Lung (tissue), 12 donors: ENCODE measurements around the gene COL4A1. TPM values are rescaled to one million over a fixed set of nuclear protein-coding genes. Genes with fewer than 3 reads are reported as not detected.

Source experiments
- ATAC-seq: fragments of 200-7000 bp; cut with Tn5 transposase; one replicate; pipeline ENCODE4 v1.9.1; 2020; ENCODE audit warnings: moderate number of reproducible peaks; ENCODE audit not compliant: insufficient read depth, low FRiP score
- DNase-seq, 3 donors: peaks; one replicate each; pipeline ENCODE4 v3.0.0-alpha.2; 2013 to 2017
- H3K27ac ChIP-seq, 2 donors: one replicate each; pipeline ENCODE4 v1.5.1; 2013; ENCODE audit warnings: mild to moderate bottlenecking in 2 of 2, moderate library complexity in 2 of 2, control low read depth in 1 of 2, inconsistent platforms in 1 of 2, low read depth in 1 of 2, low read length in 1 of 2
- H3K27me3 ChIP-seq, 3 donors: one replicate each; pipeline ENCODE4 v1.5.1; 2013; ENCODE audit warnings: low read length in 2 of 3; ENCODE audit not compliant: control insufficient read depth in 3 of 3, insufficient read depth in 3 of 3
- H3K36me3 ChIP-seq, 4 donors: one replicate each; pipeline ENCODE4 v1.5.1; 2013; ENCODE audit warnings: low read length in 4 of 4, mild to moderate bottlenecking in 1 of 4, moderate library complexity in 1 of 4; ENCODE audit not compliant: control insufficient read depth in 4 of 4, insufficient read depth in 4 of 4
- H3K4me1 ChIP-seq, 5 donors: one replicate each; pipeline ENCODE4 v1.5.1; 2013; ENCODE audit warnings: low read length in 5 of 5, mild to moderate bottlenecking in 2 of 5, moderate library complexity in 1 of 5; ENCODE audit not compliant: control insufficient read depth in 5 of 5, insufficient read depth in 5 of 5
- H3K4me3 ChIP-seq: one replicate; pipeline ENCODE4 v1.5.1; 2013; ENCODE audit warnings: mild to moderate bottlenecking, control low read depth, moderate library complexity
- H3K9ac ChIP-seq, 2 donors: one replicate each; pipeline ENCODE4 v1.5.1; 2013; ENCODE audit warnings: low read length in 2 of 2, control low read depth in 1 of 2; ENCODE audit not compliant: insufficient read depth in 1 of 2
- H3K9me3 ChIP-seq, 4 donors: one replicate each; pipeline ENCODE4 v1.5.1; 2013; ENCODE audit warnings: low read length in 3 of 4, mild to moderate bottlenecking in 1 of 4, moderate library complexity in 1 of 4; ENCODE audit not compliant: control insufficient read depth in 4 of 4, insufficient read depth in 3 of 4
- CTCF ChIP-seq: IDR thresholded peaks from 2 replicates; pipeline ENCODE4 v1.5.1; 2012; ENCODE audit warnings: mild to moderate bottlenecking; ENCODE audit errors: control extremely low read depth, extremely low read depth
- WGBS, 2 donors: extraction: QIAGEN DNeasy Blood & Tissue Kit; methylation state at CpG; one replicate each; pipeline ENCODE4 v1.1.7; 2013; 5-methylcytosine and 5-hydroxymethylcytosine counted together
- polyA plus RNA-seq, 2 donors: library from polyadenylated mRNA; stranded (reverse); fragments of 200-250 nt; gene quantifications; one replicate each; pipeline ENCODE4 v1.2.1, GENCODE V29; 2013
- total RNA-seq, 2 donors: library from RNA; depleted of rRNA in 1 of 2; stranded (reverse); fragments of >200 nt in 1 of 2; gene quantifications; one replicate each; pipeline ENCODE4 v1.2.1, GENCODE V29; 2014 to 2021
- donor health status: control.
- donor health status: control.
- donor health status: Bipolar disorder and iron deficiency.
- donor health status: healthy.
- donor health status: DM: yes; HTN: yes; CAD: no.

Gene COL4A1
- total and polyA plus RNA-seq, 4 donors: 114 to 1,051 (median 318) TPM

GRCh38 chr13:110254751-110255553 is 52.0 kb downstream of the COL4A1 start:
- H3K27ac ChIP-seq: peak overlapping the region; percentile 18 to 24
- DNase-seq (no peak), ATAC-seq (no peak)
- no peak overlapping the region for H3K9ac ChIP-seq
- H3K9me3 ChIP-seq: peaks cover 0 to 2% (median 0%) of the 10 kb centered on the region in 4 donors
- no peak overlapping the region for H3K4me3 ChIP-seq
- peaks cover 0 to 20% (median 8%) of the 10 kb centered on the region in 5 donors for H3K4me1 ChIP-seq
- WGBS, 2 donors: 71 to 77% methylated on average over 9 of the region's 9 CpGs
- H3K27me3 ChIP-seq: no peaks in the 10 kb centered on the region
- no peak for TF ChIP-seq CTCF
- no peaks in the 10 kb centered on the region for H3K36me3 ChIP-seq

DNA sequence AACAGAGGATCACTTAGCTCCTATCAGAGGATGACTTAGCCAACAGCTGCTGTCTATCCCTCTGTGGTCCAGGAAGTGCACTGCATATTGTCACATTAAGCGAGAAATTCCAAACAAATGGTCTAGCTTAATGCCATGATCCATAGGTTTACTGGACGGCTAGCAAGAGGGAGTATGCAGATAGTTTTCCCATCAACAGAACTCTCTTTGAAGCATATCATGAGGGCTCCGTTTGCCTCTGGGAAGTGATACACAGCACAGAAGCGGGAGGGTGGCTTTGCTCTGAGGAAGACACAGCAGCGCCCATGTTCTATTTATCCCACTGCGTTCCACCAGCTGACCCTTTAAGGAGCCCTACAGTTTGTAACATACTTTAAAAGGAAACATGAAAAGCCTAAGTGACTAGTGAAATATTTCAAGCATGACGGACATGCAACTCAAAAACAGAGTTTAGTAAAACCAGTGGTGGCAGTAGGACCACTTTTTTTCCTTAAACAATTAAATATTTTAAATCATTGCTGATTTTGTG is 52.7 kb downstream of the COL4A1 start:
- ATAC-seq: no peak
- no peak for TF ChIP-seq CTCF

DNA sequence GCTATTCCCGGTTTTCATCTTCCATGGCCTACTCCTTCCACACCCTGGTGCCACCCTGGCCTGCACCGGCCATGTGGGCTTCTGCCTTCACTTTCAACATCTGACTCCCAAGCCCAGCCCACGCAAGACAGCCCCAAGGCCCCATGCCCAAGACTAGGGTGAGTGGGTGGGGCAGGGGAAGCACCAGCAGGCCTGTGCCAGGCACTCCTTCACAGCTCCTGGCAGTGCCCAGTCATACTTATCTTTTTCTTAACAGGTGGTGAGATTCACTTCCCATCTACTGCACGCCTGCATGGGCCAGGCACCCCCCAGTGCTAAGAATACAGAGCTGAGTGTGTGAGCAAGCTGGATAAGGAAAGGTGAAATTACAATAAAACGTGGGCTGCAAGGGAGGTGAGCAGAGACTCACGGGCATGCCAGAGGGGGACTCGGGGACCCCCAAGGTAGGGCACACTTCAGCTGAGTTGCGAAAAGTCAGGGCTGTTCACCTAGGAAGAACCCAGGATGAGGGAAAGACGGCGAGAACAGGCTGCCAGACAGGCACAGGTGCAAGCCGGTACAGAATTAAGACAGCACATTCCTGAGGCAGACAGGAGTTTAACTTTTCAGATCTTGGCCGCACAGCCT is 55.7 kb downstream of the COL4A1 start:
- peaks cover 0 to 2% (median 0%) of the 10 kb centered on the region in 4 donors for H3K9me3 ChIP-seq
- WGBS, 2 donors: 85 to 87% methylated on average over 12 of the region's 12 CpGs
- no peaks in the 10 kb centered on the region for H3K36me3 ChIP-seq
- no peak overlapping the region for H3K4me3 ChIP-seq
- no peak overlapping the region for H3K9ac ChIP-seq
- DNase-seq (no peak), ATAC-seq (no peak)
- H3K27ac ChIP-seq: peak overlapping the region; percentile 13 to 81
- no peak for TF ChIP-seq CTCF
- no peaks in the 10 kb centered on the region for H3K27me3 ChIP-seq
- peaks cover 14 to 38% (median 22%) of the 10 kb centered on the region in 5 donors for H3K4me1 ChIP-seq

More for the DNA sequence above, 52.7 kb downstream of the COL4A1 start:
- no peaks in the 10 kb centered on the region for H3K27me3 ChIP-seq
- no peaks in the 10 kb centered on the region for H3K36me3 ChIP-seq
- H3K9ac ChIP-seq: no peak overlapping the region
- no peak overlapping the region for H3K4me3 ChIP-seq
- peaks cover 0 to 2% (median 0%) of the 10 kb centered on the region in 4 donors for H3K9me3 ChIP-seq
- H3K27ac ChIP-seq: peak overlapping the region; percentile 41 to 68
- peaks cover 5 to 17% (median 13%) of the 10 kb centered on the region in 5 donors for H3K4me1 ChIP-seq
- WGBS, 2 donors: 69 to 81% methylated on average over 7 of the region's 7 CpGs
- peak in 1 of 3 donors; percentile 11 for DNase-seq
